Right renal cortex interstitium (tissue), 3 donors: ENCODE measurements around the gene GRID1. TPM values are rescaled to one million over a fixed set of nuclear protein-coding genes. Genes with fewer than 3 reads are reported as not detected.

Experiments used
- DNase-seq, 3 donors: peaks; one replicate each; pipeline ENCODE4 v3.0.0-alpha.2; 2013; ENCODE audit warnings: low read depth in 3 of 3, low spot score in 2 of 3
- polyA plus RNA-seq, 3 donors: library from polyadenylated mRNA; unstranded; fragments of 120-200 nt; gene quantifications; one replicate each; pipeline ENCODE4 v1.2.1, GENCODE V29; 2013; ENCODE audit not compliant: insufficient read length in 3 of 3

The GRID1 gene
- polyA plus RNA-seq, 3 donors, result 1.6 to 1.8 (median 1.7) TPM

DNA sequence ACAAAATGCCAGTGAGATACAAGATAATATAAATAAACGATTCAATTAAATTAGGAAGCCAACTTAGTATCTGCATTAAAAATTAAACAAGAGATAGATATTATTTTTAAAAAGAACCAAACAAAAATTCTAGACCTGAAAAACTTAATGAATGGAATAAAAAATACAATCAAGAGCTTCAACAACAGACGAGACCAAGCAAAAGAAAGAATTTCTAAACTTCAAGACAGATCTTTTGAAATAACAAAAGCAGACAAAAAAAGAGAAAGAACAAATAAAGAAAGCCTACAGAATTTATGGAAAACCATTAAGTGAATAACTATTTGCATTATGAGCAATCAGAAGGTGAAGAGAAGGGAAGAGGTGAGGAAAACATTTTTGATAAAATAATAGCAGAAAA is 555.2 kb downstream of the GRID1 start:
- DNase-seq, result no peak

DNA sequence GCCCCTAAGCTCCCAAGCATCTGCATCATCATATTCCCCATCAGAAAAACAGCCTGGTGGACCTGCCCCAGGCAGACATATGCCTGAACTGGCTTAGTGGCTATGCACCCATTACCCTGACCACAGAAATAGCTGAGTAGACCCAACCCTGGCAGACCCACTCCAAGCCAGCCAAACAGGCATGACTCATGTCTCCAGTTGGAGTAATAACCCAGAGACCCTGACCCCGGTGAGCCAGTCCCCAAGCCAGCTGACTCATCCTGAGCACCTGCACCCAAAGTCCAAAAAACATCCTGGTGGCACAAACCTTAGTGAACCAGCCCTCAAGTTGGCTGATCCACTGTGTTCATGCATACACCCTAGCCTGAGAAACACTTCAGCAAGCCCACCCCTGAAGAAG is 555.9 kb downstream of the GRID1 start:
- no peak for DNase-seq

DNA sequence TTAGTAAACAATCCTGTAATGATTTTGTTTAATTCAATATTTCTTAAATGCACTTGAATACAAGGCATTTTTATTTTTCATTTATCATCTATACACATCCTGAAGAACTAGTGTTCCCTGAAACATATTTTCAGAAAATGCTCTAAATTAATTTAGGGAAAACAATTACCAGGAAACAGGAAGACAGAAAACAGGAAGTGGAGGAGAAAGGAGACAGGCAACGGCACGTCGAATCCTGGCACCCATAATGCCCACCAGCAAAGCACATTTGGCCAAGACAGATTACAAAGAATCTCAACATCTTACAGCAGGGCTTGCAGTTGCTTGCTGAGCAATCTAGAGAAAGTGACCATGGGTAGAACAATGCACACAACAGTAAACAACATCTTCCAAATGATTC is 571.1 kb downstream of the GRID1 start:
- DNase-seq, result no peak

DNA sequence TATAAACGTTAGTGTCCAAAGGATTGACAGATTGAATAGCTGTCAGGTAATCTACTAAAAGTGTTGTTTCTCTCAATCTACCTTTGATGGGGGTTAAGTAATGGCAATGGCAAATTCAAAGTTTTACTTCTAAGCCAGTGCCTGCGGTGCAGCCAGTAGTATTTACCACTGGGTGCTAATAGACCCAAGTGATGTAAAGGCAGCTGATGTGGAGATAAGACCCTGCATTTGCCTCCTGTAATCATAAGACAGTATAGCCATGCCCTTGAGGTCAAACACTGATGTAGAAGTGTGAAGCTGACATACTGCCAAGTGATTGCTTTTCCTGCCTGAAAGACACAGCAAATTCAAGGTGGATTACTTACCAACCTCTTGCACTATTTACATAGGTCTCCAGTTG is 572.0 kb downstream of the GRID1 start:
- DNase-seq, result no peak

DNA sequence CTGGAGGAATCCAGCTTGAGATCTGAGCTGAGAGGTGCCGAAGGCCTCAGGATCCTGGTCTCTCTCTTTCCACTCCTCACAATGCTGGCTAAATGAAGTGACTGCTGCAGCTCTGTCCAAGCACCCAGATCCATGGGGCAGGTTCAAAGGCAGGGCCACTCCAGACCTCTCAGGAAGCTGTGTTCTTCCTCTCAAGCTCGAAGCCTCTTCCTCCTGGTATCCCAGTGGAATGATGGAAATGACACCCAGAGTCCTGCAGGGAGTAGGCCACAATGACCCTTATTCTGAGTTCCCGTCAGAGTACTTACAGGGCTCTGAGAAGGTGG is 574.1 kb downstream of the GRID1 start:
- DNase-seq, result no peak

DNA sequence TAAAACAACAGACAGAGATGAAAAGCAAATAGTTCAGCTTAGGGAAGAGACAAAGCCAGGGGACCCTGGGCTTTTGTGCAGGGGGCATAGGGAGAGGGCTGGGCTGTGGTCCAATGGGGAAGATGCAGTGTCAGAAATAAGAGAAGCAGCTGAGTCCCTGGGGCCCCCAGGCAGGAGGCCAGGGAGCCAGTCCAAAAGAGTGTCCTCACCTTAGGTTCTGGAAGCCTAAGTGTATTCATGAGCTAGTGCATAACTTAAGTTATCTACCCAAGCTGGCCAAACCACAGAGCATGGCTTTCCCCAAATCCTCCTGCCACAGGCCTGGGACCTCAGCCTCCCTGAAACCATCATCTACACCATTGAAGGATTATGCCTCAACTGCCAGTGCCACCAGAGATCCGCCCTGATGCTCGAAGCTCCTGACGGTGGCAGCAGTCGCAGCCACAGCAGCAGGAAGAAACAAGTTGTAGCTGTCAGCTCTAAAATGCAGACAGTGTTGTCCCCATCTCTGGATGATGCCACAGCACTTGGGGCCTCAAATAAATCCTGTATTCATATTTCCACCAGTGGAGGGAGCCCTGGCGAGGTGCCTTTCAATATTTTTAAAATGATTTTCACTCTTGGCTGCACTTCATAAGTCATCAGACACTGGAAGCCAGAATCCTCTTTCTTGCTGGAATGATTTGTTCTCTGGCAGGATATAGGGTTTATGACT is 574.6 kb downstream of the GRID1 start:
- no peak for DNase-seq

DNA sequence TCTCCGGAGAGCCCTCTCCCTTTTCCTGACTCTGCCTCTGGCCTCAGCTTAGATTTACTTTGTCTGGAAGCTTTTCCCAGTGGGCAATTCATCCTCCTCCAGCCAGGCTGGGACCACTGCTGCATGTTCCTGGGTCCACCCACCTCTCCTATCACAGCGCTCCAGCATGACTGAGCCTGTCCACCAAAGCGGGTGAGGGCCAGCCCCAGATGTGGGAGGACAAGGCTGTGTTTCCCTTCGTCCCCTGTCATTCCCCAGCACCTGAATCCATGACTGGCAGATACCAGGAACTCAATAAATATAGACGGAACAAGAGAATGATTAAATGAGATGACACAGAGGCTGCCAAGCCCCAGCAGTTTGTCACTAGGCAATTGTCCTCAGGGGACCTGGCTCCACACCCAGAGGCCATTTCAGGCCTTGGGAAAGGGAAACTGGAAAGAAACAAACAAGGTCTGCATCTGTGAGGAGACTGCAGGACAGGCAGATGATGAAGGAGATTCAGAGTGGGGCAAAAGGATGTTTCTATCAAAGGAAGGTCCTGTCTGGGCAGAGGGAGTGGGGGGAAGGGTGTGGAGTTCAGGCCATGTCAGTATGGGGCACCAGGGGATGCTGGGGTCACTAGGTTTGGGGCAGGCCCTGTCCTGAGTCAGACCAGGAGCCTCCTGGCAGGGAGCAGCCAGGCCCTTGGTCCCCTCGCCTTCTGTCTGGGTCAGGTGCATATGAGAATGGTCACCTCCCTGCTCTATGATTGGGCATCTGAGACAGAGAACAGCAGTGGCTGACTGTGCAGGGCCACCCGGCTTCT is 576.4 kb downstream of the GRID1 start:
- no peak for DNase-seq

DNA sequence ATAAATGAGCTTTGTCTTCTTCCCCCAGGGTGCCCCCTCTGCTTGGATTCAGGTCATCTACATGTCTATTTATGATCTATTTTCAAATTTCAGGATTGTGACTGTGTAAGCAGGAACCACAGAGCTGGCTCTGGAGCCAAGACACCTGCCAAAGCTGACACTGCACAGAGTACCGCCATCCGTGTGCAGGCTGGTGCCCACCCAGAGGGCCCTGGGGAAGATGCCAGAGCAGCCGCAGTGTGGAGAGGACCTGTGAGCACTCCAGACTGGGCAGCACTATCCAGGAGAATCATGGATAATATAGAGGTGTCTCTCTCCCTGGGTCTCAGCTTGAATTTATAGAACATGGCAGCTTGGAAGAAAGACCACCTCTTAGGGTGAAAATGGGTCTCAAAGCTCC is 577.5 kb downstream of the GRID1 start:
- DNase-seq, result no peak

DNA sequence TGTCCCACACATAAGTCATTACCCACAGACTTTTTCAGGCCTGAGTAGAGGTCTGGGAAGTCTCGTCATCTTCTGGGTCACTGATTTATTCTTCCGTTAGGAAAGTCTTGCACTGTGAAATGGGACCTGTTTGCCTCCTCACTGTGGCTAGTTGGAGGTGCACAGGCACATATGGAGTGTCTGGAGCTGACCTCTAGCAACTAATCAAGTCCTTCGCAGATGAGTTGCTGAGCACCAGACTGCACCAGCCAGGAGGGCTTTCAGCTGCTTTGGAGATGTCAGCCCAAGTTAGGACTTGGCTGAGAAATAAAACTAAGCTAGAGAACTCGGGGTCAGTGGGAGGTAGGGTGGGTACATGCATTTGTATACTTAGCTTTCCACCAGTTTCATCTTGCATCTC is 578.0 kb downstream of the GRID1 start:
- DNase-seq, result no peak

DNA sequence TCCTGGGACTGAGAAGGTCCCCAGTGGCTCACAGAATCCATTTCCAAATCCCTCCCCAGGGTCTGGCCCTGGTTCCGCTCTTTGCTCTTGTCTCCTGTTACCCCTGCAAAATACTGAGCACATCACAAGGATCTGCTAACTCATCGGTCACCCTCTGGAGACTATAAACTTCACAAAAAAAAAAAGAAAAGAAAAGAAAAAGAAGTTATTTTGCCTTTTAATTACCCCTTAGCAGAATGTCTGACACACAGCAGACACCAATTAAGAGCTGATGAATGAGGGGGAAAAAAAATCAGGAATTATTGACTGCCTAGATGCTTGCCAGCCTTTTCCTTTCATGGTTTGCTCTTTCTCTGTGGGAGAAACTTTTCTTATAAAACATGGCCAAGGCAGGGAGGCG is 578.7 kb downstream of the GRID1 start:
- DNase-seq, result no peak

DNA sequence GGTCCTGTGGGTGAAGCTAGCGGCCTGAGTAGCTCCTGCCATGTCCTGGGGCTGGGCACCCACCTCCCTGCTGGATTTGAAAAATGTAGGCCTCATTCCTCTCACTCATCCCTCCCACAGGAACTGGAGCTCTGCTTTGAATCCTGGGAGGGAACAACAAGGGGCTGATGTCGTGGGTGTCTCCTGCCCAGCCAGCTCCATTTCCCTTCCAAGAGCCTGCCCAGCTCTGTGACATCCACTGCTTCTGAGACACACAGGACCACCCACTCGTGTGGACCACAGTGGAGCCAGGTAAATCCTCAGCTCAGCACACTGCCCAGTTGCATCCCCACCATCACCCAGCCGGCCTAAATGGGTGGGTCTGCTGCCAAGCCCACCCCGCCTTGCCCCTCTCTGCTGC is 579.2 kb downstream of the GRID1 start:
- DNase-seq, result no peak

DNA sequence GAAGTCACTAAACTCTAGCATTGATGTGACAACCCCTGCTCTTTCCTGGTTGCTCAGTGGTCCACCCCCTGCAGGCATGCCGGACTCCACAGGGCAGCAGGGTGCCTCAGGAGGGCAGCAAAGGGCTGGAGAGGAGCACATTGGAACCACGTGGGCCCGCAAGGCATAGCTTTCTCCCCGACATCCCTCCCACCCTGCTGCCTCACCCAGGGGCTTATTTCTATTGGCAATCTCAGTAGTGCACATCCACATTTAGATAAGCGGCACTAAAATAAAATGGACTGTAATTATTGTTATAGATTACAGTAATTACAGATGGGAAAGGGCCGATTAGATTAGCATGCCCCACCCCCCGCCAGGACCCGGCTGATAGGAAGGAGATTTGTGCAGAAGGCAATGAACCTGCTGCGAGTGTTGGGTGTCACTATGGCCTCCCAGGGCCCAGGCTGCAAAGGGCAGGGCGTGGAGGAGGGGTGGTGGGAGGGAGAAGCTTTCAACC is 580.1 kb downstream of the GRID1 start:
- no peak for DNase-seq

DNA sequence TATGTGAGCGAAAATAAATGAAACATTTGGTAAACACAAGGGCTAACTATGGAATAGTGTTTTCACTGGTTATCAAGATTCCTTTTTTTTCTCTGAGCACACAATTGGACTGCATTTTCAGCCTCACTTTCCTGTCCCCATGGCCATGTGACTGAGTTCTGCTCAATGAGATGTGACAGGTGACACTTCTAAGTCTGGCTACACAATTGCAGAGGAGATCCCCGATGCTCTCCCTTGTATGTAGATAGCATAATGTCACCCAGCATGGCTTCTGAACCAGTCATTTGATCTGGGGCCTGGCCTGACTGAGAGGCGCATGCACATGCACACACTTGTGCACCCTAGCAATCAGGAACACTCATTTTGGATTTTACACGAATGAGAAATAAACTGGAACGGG is 581.8 kb downstream of the GRID1 start:
- no peak for DNase-seq

DNA sequence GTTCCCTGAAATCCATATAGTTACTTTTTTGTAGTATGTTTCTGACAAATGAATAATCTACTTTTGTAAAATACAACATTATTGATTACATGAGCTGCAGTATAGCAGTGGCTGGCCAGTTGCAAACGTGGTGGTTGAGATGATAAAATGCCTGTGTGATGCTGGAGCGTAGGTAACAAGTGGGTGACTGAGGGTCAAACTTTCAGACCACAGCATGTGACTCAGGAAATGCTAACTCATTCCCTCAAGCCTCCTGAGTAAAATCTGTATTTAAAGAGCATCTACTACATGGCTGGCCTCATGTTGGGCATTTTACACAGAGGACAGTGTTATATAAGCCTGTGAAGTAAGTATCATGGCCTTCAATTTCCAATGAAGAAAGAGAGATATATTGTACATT is 585.2 kb downstream of the GRID1 start:
- no peak for DNase-seq

DNA sequence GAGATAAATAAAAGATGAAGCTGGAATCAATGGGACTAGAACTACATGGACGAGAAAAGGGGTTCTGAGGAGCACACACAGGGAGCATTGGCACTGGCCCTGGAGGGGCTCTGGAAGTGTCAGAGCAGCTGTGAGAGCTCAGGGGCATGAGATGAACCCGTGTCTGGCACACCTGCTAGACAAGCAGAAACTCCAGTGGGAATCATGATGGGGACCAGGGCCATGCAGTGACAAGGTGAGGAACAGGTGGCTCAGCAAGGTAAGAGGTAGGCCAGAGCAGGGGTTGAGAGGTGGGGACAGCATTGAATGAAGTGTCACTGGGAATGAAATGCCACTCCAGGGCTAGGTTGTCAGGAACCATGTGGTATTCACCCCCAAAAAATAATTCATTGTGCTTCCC is 588.5 kb downstream of the GRID1 start:
- DNase-seq, result no peak

DNA sequence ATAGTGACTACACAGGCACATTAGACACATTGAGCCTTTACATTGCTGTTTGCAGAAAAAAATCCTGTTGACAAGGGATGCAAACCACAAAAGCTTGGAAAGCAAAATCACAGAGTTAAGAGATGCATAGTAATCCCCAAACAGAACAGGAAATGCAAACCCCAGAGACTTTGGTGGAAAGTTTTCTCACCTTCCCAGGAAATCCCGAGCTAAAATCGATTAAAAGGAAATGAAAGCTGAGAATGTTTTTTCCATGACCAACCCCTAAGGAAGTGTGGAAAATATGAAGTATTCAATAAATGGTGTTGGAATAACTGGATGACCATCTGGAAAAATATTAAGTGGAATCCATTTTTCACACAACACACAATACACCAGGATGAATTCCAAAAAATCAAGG is 598.7 kb downstream of the GRID1 start:
- no peak for DNase-seq

DNA sequence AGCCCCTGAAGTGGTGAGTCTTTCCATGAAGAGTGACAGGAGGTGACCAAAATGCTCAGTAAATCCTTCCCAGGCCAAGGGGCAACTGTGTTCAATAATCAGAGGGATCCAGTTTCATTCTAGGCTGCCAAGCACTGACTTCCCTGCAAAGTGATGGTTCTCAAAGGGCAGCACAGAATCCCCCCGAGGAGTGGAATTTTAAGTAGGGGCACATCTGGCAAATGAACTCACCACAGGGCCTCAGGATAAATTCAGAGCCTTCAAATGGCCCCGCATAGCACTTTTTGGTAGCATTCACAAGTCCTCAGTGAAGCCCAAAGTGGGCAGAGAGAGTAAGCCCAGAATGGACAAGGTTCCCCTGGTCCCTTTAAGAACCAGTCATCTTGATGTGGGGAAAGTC is 602.5 kb downstream of the GRID1 start:
- DNase-seq, result no peak

DNA sequence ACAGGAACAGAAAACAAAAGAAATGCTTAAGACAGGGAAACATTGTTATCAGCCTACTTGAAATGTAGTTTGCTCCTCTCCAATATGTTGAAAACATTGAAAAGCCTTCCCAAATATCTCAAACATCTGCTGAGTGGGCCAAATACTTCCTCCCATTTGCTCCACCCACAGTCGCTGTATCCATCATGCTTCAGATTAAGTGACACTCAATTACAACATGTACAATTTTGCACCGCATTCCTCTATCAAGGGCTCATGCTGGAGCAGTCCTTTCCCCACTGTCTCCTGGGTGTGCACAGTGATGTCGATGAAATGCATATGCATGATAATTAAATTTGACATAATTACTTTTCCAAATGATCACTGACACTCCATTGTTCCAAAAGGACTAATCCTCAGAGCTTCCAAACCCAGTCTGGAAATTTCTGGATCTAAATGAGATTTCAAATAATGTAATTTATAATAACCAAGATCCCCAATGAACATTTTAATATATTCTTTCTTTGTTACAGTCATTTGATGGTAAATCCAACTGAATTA is 604.6 kb downstream of the GRID1 start:
- no peak for DNase-seq

DNA sequence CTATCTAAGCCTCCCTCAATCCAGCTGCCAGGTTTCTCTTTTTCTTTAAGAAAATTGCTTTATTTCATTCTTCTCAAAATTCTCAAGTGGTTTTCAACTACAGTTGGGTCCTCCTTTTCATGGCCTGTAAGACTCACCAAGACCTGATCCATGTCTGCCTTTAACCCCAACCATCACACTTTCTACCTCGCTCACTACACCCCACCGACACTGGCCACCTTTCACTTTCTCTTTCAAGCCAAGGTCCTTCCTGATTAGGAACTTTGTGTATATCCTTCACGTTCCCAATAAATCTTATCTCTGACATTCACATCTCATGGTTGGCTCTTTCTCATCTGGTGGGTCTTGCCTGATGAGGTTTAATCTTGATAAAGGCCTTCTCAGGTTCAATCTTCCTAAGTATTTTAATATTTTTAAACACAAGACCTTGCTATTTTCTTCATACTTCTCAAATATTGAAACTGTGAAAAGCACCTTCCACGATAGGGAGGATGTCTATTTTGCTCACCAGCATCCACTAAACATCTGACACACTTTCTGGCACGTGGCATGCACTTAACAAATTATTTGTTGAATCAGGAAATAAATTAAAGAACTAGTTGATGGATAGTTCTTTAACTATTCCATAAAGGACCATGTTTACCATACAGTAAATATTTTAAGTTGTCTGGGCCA is 624.8 kb downstream of the GRID1 start:
- no peak for DNase-seq

DNA sequence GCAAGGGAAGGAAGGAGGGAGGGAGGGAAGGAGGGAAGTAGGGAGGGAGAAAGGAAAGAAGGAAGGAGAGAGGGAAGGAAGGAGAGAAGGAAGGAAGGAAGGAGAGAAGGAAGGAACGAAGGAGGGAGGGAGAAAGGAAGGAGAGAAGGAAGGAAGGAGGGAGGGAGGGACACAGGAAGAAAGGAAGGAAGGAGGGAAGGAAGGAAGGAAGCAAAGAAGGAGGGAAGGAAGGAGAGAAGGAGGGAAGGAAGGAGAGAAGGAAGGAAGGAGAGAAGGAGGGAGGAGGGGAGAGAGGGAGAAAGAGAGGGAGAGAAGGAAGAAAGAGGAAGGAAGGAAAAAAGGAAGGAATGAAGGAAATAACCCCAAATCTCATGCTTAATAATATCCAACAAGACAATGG is 630.6 kb downstream of the GRID1 start:
- no peak for DNase-seq

DNA sequence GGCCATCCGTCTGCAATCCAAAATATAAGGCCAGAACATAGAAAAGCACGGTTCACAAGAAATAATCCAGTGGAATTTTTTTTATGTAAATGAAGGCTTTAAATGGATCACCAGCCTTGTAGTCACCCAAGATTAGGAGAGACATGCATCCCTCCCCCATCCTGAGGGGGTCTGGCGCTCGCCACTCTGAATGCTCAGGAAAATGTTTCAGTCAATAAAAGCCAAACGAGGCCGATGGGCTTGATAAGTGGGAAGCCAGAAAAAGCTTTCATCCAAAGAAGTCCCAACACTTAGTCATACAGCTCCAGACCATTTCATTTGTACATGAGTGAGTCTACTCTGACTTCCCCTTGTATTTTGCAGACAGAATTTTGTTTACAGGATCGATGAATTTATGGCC is 631.8 kb downstream of the GRID1 start:
- no peak for DNase-seq

DNA sequence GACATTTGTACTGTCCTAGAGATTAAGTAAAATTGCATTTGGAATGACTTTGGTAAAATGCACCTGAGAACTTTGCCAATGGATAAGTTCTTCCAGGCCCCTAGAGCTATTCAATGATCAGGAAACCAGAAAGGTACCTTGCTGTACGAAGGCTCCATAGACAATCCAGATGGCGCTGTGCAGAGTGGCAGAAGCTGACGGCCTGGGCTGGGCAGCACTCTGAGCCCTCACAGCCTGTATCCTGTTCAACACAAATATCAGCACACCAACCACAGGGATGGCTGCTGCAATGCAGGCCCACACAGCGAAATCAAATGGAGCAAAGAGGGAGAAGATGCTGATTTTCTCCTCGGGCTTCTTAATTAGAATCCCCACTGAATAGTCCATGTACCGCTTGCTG is 642.4 kb downstream of the GRID1 start:
- DNase-seq, result no peak
